ENCODE results near the gene MT1X.

The MT1X gene

DNA sequence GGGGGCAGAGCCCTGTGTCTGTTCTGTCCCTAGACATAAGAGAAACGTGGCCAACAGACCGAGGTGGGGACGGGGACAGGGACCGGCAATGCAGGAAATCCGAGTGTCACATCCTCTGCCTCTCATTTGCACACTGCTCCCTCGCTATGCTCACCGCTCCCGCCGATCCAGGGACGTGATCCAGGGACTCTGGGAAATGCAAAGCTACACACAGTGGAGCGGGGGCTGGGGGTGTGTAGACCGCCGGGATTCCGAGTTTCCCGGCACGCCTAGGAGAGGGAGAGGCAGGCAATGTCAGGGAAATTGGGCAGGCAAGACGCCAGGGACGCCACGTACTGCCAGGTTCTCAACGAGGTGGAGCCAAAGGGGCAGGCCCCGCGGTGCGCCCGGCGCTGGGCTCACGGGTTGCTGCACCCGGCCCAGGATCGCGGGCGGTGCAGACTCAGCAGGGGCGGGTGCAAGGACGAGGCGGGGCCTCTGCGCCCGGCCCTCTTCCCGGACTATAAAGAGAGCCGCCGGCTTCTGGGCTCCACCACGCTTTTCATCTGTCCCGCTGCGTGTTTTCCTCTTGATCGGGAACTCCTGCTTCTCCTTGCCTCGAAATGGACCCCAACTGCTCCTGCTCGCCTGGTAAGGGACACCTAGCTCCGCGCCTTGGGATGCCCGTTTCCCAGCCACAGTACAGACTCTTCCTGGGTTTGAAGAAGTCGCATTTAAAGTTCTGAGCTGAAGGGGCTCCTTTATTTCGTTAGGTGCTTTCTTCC, at the start of gene MT1X:
TSS of gene MT1X (plus strand) at position 532 of the 764 bp plus-strand sequence. CDS start at position 603, 71 bp downstream.
- DNase-seq (ENCODE audit: low read depth), result peak; percentile 49

DNA sequence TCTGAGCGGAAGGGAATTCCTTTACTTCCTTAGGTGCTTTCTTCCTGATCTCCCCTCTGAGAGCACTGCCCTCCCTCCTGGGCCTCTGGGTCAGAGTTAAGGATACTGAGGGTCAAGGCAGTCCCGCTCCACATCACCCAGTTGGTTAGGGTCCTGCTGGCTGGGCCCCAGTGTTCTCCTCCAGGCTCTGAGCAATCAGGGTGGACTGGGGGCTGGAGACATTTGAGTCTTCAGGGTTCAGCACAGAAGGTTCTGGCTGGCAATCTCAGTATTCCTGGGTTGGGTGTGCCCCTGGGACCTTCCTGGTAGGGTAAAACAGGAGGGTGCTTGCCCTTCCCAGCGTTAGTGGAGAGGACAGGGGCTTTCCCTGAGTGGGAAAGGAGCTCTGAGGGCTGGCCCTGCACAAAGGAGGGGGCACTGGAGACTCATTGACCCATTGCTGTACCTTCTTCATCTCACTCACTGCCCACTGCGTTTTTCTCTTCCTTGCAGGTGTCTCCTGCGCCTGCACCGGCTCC, 49.4 kb upstream of the MT1X start:
- DNase-seq (ENCODE audit: low read depth), result no peak

DNA sequence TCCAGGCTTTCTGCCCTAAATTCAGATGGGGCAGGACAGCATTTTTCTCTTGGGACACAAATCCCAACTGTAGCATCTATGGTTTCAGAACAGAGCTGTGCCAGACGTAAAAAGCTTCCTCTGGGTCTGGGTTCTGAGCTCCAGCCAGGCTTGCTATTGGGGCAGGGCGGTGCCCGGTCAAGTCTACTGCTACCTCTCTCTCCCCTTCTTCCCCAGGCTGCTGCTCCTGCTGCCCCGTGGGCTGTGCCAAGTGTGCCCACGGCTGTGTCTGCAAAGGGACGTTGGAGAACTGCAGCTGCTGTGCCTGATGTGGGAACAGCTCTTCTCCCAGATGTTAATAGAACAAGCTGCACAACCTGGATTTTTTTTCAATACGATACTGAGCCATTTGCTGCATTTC, 48.7 kb upstream of the MT1X start:
- DNase-seq (ENCODE audit: low read depth), result no peak

DNA sequence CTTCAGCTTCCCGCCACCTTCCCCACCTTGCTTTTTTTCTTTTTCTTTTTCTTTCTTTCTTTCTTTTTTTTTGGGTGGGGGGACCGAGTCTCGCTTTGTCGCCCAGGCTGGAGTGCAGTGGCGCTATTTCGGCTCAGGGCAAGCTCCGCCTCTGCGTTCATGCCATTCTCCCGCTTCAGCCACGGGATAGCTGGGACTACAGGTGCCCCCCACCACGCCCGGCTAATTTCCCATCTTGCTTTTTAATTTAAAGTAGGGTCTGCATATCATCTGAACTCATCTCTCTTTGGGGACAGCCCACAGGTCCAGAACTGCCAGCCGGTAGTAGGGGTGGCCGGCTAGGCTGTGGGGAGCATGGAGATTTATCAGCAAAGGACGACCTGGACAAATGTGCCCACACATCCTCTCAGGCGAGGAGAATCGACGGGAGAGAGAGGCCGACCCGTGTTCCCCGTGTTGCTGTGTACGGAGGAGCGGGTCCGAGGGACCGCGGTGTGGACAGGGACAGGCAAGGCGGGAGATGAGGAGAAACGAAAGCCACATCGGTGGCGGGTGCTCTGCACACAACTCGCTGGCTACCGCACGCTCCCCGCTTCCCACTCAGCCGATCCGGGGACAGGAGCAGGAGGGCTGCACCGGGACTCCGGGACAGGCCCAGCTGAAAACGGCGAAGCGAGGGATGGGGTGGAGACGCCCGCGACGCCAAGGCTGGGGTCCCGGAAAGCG, 47.4 kb upstream of the MT1X start:
- DNase-seq (ENCODE audit: low read depth), result no peak

DNA sequence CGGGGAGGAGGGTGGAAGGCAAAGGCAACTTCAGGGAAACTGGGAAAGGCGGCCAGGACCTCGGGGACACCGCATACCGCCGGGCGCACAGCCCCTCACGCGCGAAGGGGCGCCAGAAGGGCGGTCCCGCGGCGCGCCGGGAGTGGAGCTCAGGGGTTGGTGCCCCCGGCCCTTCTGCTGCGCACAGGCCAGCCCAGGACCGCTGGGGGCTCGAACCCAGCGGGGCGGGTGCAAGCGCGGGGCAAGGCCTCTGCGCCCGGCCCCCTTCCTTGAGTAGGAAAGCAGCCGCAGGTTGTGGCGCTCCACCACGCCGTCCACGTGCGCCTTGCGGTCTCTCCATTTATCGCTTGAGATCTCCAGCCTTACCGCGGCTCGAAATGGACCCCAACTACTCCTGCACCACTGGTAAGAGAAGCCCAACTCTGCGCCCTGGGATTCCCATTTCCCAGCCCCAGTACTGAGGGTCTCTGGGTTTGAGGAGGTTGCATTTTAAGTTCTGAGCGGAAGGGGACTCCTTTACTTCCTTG, 46.8 kb upstream of the MT1X start:
- no peak for DNase-seq (ENCODE audit: low read depth)

DNA sequence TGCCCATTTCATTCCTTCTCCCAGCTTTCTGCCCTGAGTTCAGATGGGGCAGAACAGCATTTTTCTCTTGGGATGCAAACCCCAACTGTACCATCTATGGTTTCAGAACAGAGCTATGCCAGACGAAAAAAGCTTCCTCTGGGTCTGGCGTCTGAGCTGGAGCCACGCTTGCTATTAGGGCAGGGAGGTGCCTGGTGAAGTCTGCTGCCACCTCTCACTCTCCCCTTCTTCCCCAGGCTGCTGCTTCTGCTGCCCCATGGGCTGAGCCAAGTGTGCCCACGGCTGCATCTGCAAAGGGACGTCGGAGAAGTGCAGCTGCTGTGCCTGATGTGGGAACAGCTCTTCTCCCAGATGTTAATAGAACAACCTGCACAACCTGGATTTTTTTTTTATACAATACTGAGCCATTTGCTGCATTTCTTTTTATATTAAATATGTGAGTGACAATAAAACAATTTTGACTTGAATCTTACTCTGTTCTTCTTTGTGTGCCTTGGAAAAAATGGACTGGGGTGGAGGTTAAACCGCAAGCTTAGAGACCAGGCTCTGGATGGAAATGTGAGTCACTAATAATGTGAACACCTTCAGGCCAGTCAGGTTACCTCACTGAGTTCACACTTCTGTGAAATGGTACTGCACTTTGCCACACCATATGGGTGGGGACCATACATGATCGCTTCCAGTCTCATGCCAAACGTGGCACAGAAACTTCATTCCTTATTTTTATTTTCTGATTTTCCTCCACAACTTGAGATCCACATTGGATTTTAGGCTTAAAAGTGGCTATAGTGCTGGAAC, 45.5 kb upstream of the MT1X start:
- DNase-seq (ENCODE audit: low read depth), result no peak

DNA sequence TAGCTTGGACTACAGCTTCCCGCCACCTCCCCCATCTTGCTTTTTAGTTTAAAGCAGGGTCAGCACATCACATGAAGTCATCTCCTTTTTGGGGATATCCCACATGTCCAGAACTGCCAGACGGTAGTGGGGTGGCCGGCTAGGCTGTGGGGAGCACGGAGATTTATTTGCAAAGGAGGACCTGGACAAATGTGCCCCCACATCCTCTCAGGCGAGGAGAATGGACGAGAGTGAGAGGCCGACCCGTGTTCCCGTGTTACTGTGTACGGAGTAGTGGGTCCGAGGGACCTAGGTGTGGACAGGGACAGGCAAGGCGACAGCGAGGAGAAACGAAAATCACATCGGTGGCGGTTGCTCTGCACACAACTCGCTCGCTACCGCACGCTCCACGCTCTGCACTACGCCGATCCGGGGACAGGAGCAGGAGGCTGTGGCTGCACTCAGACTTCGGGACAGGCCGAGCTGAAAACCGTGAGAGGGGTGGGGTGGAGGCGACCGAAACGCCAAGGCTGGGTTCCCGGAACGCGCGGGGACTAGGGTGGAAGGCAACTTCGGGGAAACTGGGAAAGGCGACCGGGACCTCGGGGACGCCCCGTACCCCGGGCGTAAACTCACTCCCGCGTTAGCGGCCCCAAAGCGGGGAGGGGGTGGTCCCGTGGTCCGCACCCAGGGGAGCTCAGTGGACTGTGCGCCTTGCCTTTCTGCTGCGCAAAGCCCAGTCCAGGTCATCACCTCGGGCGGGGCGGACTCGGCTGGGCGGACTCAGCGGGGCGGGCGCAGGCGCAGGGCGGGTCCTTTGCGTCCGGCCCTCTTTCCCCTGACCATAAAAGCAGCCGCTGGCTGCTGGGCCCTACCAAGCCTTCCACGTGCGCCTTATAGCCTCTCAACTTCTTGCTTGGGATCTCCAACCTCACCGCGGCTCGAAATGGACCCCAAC, 44.2 kb upstream of the MT1X start, which contains the start of gene MT1A:
TSS of gene MT1A (plus strand) at position 853 of the 937 bp plus-strand sequence. CDS start at position 926, 73 bp downstream.
- DNase-seq (ENCODE audit: low read depth), result no peak

DNA sequence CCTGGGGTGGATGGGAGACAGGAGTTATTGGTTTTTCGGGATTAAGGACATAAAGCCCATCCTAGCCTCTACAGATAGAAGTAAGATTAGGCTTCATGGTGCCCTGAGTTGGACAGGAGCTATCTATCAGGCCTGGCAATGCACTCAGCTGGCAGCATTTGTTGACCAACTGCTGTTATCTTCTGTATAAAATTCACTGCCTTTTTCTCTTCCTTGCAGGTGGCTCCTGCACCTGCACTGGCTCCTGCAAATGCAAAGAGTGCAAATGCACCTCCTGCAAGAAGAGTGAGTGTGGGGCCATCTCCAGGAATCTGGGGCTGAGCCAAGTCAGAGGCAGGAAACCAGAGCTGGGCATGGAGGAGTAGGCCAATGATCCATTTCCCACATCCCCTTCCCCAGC, 43.2 kb upstream of the MT1X start:
- DNase-seq (ENCODE audit: low read depth), result no peak

DNA sequence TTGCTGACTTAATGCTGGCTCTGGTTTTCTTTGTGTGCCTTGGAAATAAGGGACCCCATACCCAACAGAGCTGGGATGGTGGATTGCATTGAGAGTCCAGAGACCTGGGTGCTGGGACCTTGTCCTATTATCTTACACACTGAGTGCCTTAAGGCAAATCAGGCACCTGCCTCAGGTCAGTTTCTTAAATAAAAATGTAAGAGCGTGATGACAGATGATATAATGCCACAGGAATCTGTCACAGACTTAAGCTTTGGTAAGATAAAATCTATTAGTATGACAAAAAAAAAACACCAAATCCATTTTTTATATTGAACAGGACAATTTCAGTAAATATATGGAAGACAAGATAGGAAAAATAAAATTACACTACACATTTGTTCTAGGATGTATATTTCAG, 42.2 kb upstream of the MT1X start:
- DNase-seq (ENCODE audit: low read depth), result no peak

DNA sequence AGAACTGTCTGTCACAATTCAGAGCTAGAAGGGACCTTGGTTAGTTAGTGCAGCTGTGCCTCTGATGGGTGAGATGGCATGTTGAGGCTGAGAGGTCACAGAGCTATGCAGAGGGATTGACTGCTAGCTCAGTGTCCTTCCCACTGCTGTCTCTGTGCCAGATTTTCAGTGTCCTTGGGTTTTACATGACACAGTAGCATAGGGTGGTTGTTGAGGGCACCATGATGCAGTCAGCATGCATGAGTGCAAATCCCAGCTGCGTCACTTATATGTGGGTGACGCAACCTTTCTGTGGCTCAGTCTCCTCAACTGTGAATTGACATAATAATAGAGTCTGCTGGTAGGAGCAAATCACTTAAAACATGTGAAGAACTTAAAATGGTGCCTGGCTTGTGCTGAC, 41.1 kb upstream of the MT1X start:
- no peak for DNase-seq (ENCODE audit: low read depth)

DNA sequence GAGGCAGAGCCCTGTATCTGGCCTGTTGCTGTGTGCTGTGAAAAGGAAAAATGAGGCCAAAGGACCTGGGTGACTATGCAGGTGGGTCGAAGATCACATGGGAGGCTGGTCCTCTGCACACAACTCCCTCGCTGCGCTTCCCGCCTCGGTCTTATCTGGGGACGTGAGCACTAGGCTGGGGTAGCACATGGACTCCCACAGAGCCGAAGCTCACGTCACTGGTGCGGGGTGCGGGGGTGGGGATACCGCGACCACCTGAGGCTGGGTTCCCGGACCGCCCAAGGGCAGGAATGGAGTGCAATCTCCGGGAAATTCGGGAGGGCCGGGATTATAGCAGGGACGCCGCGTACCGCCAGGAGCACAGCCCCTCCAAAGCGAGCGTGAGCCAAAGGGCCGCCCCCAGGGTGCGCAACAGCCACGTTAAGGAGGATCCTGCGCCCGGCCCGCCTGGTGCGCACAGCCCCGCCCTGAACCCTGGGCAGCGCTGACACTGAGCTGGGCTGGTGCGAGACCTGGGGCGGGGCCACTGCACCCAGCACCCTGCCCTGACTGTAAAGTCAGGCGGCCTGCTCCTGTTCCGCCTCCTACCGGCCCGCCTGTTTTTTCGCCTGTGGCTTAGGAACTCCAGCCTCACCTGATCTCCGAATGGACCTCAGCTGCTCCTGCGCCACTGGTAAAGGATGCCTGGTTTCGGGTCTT, 39.0 kb upstream of the MT1X start:
- no peak for DNase-seq (ENCODE audit: low read depth)

DNA sequence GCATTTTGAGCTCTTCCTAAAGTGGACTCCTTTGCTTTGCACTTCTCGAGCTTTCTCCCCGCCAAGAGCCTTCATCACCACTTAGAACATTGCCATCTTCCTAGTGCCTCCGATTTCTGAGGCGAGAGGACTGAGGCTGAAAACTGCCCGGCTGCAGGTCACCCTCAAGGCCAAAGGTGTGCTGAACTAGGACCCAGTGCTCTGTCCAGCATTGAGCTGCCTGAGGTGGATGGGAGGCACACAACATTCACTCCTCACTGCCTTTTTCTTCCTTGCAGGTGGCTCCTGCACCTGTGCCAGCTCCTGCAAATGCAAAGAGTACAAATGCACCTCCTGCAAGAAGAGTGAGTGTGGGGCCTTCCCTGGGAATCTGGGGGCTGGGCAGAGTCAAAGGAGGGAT, 38.4 kb upstream of the MT1X start:
- no peak for DNase-seq (ENCODE audit: low read depth)

DNA sequence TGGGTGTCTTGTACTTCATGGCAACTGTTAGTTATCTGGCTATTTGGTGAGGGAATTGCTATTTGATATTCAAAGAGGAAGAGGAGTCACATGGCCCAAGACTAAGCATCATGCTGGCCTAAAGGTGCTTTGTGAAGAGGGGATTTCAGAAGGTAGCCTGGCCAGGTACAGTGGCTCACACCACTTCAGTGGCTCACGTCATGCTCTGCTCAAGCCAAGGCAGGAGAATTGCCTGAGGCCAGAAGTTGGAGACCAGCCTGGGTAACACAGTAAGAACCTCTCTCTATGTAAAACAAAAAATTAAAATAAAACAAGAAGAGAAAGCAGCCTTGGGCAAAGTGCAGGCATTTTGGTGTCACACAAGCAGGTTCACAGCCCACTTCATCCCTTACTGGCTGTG, 37.0 kb upstream of the MT1X start:
- DNase-seq (ENCODE audit: low read depth), result no peak

DNA sequence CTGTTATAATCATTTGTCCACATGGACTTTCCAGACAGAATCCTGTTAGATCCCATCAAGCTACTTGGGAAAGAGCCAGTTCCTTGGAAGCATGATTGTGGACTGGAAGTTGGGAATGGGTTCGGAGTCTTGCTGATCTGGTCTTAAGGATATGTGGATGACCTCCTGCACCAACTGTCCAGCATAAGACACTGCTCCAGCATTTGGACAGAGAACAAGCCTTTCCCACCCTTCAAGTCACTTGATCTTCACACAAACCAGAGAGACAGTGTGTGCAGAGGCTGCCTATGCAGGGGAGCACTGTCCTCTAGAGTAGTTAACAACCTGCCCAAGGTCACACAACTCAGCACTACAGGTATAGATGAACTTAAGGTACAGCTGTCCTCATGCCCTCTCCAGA, 36.4 kb upstream of the MT1X start:
- no peak for DNase-seq (ENCODE audit: low read depth)

DNA sequence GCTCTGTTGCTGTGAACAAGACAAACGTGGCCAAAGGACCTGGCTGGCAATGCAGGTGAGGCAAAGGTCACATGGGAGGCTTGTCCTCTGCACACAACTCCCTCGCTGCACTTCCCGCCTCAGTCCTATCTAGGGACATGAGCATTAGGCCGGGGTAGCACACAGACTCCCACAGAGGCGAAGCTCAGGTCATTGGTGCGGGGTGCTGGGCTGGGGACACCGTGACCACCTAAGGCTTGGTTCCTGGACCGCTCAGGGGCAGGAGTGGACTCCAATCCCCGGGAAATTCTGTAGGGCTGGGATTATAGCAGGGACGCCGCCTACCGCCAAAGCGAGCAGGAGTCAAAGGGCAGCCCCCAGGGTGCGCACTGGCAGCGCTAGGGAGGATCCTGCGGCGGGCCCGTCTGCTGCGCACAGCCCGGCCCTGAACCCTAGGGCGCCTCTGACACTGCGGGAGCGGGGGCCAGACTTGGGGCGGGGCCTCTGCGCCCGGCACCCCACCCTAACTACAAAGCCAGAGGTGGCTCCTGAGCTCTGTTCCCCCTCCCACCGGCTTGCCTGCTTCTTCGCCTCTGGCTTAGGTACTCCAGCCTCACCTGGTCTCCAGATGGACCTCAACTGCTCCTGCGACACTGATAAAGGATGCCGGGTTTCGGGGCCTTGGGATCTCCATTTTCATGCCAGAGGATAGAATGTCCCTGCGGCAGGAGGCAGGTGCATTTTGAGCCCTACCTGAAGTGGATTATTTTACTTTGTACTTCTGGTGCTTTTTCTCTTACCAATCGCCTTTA, 34.4 kb upstream of the MT1X start:
- DNase-seq (ENCODE audit: low read depth), result no peak

DNA sequence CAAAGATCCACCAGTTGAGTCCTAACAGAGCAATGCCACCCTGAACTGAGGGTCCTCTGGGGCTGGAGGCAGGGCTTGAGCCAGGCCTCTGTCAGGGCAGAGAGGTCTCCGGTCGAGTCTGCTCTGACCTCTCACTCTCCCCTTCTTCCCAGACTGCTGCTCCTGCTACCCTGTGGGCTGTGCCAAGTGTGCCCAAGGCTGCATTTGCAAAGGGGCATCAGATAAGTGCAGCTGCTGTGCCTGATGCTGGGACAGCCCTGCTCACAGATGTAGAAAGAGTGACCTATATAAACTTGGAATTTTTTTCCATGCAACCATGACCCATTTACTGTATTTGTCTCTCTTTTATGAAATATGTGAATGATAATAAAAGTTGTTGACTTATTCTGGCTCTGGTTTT, 33.0 kb upstream of the MT1X start:
- no peak for DNase-seq (ENCODE audit: low read depth)

DNA sequence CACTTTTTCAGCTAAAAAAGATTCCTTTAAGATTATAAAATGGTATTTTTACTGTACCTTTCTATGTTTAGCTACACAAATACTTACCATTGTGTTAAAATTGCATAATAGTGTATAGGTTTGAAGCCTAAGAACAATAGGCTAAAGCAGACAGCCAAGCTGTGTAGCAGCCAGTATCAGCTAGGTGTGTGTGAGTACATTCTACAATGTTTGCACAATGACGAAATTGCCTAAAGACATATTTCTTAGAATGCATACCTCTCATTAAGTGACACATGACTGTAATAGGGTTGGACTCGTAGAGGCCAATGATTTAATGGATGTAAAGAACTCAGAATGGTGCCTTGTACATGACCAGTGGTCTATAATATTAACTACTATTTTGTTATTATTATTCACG, 32.5 kb upstream of the MT1X start:
- no peak for DNase-seq (ENCODE audit: low read depth)

DNA sequence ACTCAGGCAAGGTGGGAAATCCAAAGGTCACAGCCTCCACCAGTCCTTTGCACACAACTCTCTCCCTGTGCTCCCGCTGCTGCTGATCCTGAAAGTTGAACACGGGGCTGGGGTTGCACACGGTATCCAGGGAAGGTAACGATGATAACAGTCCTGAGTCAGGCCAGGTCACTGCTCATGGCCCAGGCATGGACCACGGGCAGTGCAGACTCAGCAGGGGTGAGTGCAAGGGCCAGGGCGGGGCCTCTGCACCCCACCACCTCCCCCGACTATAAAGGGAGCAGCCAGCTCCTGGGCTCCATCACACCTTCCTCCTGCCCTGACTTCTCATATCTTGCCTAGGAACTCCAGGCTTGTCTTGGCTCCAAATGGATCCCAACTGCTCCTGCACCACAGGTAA, 30.7 kb upstream of the MT1X start, which contains the start of gene MT1B:
TSS of gene MT1B (plus strand) at position 301 of the 400 bp plus-strand sequence. CDS start at position 369, 68 bp downstream.
- no peak for DNase-seq (ENCODE audit: low read depth)

DNA sequence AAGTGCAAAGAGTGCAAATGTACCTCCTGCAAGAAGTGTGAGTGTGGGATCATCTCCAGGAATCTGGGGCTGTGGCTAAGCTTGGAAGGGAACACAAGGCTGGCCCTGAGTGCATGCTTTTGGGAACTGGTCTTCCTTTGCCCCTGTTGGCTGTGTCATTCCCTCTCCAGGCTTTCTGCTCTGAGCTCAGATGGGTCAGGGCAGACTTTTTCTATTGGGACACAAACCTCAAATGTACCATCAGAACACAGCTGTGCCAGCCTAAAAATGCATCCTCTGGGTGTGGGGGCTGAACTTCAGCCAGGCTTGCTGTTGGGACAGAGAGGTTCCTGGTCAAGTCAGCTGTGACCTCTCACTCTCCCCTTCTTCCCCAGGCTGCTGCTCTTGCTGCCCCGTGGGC, 29.7 kb upstream of the MT1X start:
- DNase-seq (ENCODE audit: low read depth), result no peak

DNA sequence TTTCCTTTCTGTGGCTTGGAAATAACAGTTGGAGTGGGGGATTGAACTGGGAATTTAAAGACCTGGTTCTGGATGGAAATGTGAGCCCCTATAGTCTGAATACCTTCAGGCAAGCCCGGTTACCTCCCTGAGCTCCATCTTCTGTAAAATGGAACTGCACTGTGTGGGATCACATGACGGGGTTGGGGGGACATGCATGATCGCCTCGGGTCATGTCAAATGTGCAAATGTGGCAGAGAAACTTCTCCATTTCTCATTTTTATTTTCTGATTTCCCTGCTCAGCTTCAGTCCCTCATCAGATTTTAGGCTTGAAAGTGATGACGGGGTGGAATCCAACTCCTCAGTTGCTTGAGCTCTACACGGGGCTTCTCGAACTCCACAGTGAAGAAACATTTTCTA, 29.1 kb upstream of the MT1X start:
- DNase-seq (ENCODE audit: low read depth), result no peak
